GM12873 (cell line): Measurements from ENCODE around the gene TPRG1L.

Experiments used
- CTCF ChIP-seq: IDR thresholded peaks from 2 replicates; pipeline ENCODE4 v1.5.1; 2012; ENCODE audit warnings: low read depth, mild to moderate bottlenecking, moderate library complexity, low read length, control low read depth; ENCODE audit not compliant: insufficient read depth; ENCODE audit errors: missing control alignments

Gene TPRG1L

GRCh38 chr1:3629561-3630160 lies 4.8 kb downstream of the TPRG1L start:
- no peak for TF ChIP-seq CTCF

DNA sequence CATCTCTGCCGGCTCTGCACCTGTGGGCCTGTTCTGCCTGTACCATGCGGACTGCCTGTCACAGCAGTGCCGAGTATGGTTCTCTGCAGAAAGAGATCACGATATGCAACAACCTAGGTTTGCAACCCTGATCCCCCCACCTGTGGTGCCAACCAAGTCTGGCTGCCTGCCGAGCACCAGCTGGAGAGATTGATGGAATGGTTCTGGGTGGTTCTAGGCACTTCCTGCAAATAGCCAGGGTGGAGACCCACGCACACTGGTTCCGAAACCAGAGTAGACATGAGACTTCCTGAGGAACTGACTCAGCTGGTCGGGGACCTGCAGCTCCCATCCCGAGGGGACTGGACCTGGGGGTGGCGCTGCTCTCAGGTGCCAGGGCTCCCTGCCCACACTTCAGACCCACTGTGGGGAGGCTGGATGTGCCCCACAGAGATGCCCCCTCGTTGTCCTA lies 5.4 kb downstream of the TPRG1L start:
- no peak for TF ChIP-seq CTCF

DNA sequence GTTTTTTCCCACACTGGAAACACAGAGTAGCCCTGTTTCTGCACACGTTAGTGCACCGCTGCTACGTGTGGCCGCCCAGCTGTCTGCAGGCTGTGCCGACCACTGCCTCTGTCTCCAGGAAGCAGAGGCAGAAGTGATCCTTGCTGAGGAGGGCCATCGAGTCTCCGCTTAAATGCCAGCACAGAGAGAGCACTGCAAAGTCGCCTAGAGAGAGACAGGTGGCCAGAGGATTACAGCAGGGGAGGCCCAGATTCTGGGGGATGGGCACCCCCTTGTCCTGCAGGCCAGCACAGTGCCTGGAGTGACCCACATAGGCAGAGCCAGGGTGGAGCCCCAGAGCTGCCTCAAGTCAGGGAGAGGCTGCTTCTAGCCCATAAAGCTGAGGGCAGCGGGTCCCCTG lies 6.1 kb downstream of the TPRG1L start:
- TF ChIP-seq CTCF: no peak

- no peak for TF ChIP-seq CTCF
Observed at GRCh38 chr1:3631320-3632260, 6.8 kb downstream of the TPRG1L start.

DNA sequence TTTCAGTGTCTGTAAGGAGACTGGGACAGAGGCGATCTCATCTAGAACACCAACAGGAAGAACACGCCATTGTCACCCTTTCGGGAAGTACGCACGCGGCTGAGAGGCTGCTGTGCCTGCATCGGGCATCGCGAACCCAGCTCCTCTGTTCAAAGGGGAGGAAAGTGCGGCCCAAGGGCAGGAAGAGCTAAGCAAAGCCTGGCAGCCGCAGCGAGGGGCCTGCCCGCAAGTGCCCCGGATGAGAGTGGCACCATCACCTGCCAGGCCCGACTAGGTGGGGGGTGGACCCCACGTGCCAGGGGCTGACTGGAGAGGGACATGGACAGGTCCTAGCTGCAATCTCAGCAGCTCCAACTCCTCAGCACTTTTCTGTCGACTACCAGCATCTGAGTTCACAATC lies 7.5 kb downstream of the TPRG1L start:
- no peak for TF ChIP-seq CTCF

- no peak for TF ChIP-seq CTCF
Observed at GRCh38 chr1:3632716-3633343, 8.0 kb downstream of the TPRG1L start.
